ENCODE data around the gene BRSK2. TPM values are rescaled to one million over a fixed set of nuclear protein-coding genes. Genes with fewer than 3 reads are reported as not detected.
"Not testable (repeated sequence)": the region's sequence is repeated elsewhere in the genome, so short reads cannot be mapped to it uniquely, and the experiment has no call there.

The BRSK2 gene
- total RNA-seq, 6 donors from 2014 or later, result 0.11 to 0.54 (median 0.25) TPM; not detected in 2

GRCh38 chr11:1407668-1408067, 17.9 kb downstream of the BRSK2 start:
- DNase-seq (peak in 1 of 2 donors; percentile 54), ATAC-seq (ENCODE audit: low FRiP score in 2 of 2) (no peak)
- Histone ChIP-seq H3K36me3 (no peaks in the 10 kb centered on the region), H3K27ac (no peak overlapping the region), H3K4me1 (no peaks in the 10 kb centered on the region), H3K9me3 (no peaks in the 10 kb centered on the region), H3K27me3 (peaks cover 0 to 3% (median 0%) of the 10 kb centered on the region in 4 donors), H3K4me3 (no peak overlapping the region)
- WGBS, 2 donors, result 71 to 88% methylated on average over 5 to 8 of the region's 8 CpGs
- TF ChIP-seq POLR2AphosphoS5 (IDR thresholded peaks at IDR 0.05) (no peak), POLR2A (IDR thresholded peaks at IDR 0.05) (no peak), CTCF (IDR thresholded peaks at IDR 0.05) (no peak), EP300 (IDR thresholded peaks at IDR 0.05) (no peak)

- WGBS, 2 donors, result 73 to 83% methylated on average over 9 of the region's 9 CpGs
- H3K27ac ChIP-seq, result no peak overlapping the region
- no peaks in the 10 kb centered on the region for H3K36me3 ChIP-seq
- peaks cover 0 to 3% (median 0%) of the 10 kb centered on the region in 4 donors for H3K27me3 ChIP-seq
- no peaks in the 10 kb centered on the region for H3K4me1 ChIP-seq
- ATAC-seq (ENCODE audit: low FRiP score in 2 of 2) (no peak), DNase-seq (no peak)
- H3K4me3 ChIP-seq, result no peak overlapping the region
- no peaks in the 10 kb centered on the region for H3K9me3 ChIP-seq
- TF ChIP-seq POLR2A (IDR thresholded peaks at IDR 0.05) (no peak), POLR2AphosphoS5 (IDR thresholded peaks at IDR 0.05) (no peak), CTCF (IDR thresholded peaks at IDR 0.05) (no peak), EP300 (IDR thresholded peaks at IDR 0.05) (no peak)
These were observed 18.6 kb downstream of the BRSK2 start for GRCh38 chr11:1408346-1408745.

GRCh38 chr11:1409108-1409851, 19.5 kb downstream of the BRSK2 start:
- DNase-seq, result peak in 1 of 2 donors; percentile 24
- H3K36me3 ChIP-seq, result no peaks in the 10 kb centered on the region
- 72 to 74% methylated on average over 11 to 29 of the region's 29 CpGs for WGBS, 2 donors
- peaks cover 0 to 3% (median 0%) of the 10 kb centered on the region in 4 donors for H3K27me3 ChIP-seq
- TF ChIP-seq CTCF (IDR thresholded peaks at IDR 0.05) (no peak), POLR2A (IDR thresholded peaks at IDR 0.05) (no peak)
- no peak overlapping the region for H3K4me3 ChIP-seq
- ATAC-seq (ENCODE audit: low FRiP score in 2 of 2), result no peak
- no peak overlapping the region for H3K27ac ChIP-seq
- H3K9me3 ChIP-seq, result no peaks in the 10 kb centered on the region
- no peaks in the 10 kb centered on the region for H3K4me1 ChIP-seq

GRCh38 chr11:1409852-1410125, 20.1 kb downstream of the BRSK2 start:
- peak in 1 of 2 donors; percentile 52 for DNase-seq
- WGBS, 2 donors, result 83 to 87% methylated on average over 11 to 17 of the region's 29 CpGs
- not testable (repeated sequence) for H3K27me3 ChIP-seq; ATAC-seq (ENCODE audit: low FRiP score in 2 of 2); H3K27ac ChIP-seq; H3K4me3 ChIP-seq; H3K4me1 ChIP-seq; H3K9me3 ChIP-seq; H3K36me3 ChIP-seq

DNA sequence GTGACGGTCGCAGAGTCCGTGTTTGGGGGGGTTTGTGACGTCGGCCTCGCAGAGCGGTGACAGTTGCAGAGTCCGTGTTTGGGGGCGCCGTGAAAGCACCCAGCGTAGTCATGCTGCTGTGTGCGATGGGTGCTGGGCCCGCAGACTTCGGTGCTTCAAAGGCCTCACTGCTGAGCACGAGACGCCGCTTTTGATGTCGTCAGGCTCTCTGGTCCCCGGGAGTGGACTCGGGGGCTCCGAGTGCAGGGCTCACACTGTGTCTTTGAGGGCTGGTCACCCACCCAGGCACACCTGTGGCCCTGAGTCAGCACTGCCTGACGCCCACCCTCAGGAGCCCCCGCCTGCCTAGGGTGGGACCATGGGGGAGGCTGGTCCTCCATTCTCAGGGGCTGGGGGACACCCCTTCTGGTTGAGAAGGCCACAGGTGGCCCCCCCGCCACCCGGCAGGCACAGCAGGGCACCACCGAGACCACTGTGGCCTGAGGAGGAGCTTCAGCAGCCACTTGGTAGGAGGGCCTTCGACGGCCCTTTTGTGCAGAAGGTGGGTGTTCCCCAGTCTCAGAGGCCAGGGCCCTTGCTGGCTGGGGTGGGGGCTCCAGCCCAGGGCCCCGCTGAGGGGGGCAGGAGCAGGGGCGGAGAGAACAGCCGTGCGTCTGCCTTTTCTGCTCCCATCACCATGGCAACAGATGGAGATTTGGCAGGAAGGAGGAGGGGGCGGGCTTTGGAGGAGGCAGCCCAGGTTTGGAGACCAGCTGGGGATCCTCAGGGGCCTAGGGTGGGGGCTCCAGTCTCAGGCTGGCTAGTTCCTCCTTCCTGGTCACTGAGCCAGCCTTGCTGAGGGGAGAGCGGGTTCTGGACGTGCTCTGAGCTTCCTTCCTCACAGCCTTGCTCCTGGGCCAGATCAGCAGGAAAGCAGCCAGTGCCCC, 20.9 kb downstream of the BRSK2 start:
- Histone ChIP-seq H3K9me3 (no peaks in the 10 kb centered on the region), H3K36me3 (no peaks in the 10 kb centered on the region), H3K4me1 (no peaks in the 10 kb centered on the region), H3K27me3 (no peaks in the 10 kb centered on the region), H3K4me3 (no peak overlapping the region), H3K27ac (no peak overlapping the region)
- no peak for TF ChIP-seq POLR2A (IDR thresholded peaks at IDR 0.05)
- TF ChIP-seq POLR2AphosphoS5 (IDR thresholded peaks at IDR 0.05), result no peak
- no peak for TF ChIP-seq EP300 (IDR thresholded peaks at IDR 0.05)
- no peak for TF ChIP-seq CTCF (IDR thresholded peaks at IDR 0.05)
- DNase-seq (peak in 1 of 2 donors; percentile 60), ATAC-seq (ENCODE audit: low FRiP score in 2 of 2) (no peak)
- WGBS, 2 donors, result 71 to 77% methylated on average over 15 to 33 of the region's 35 CpGs

All from upper lobe of left lung (tissue), 6 donors.